GM19035 (cell line): ENCODE results near the gene TK2.
"Not testable (repeated sequence)": the region's sequence is repeated elsewhere in the genome, so short reads cannot be mapped to it uniquely, and the experiment has no call there.

Source experiments
- ATAC-seq: cut with Tn5 transposase; IDR thresholded peaks from one replicate; pipeline ENCODE4 v1.9.1; 2021; ENCODE audit not compliant: unreplicated experiment

Gene TK2

GRCh38 chr16:66574081-66574480 is 24.2 kb upstream of the TK2 start:
- no peak for ATAC-seq

- no peak for ATAC-seq
Measured at GRCh38 chr16:66572356-66572755, 22.4 kb upstream of the TK2 start.

GRCh38 chr16:66569827-66570405 is 20.0 kb upstream of the TK2 start:
- ATAC-seq = no peak

GRCh38 chr16:66569131-66569530 is 19.2 kb upstream of the TK2 start:
- ATAC-seq = no peak

GRCh38 chr16:66568355-66568754 is 18.4 kb upstream of the TK2 start:
- ATAC-seq = no peak

- not testable (repeated sequence) for ATAC-seq
Measured at GRCh38 chr16:66567270-66567669, 17.3 kb upstream of the TK2 start.

- no peak for ATAC-seq
Measured at GRCh38 chr16:66566051-66566901, 16.4 kb upstream of the TK2 start, which contains the start of gene CMTM1. Gene CMTM1 (plus strand): TSS chr16:66566439. CDS start chr16:66566514, 75 bp downstream.

- no peak for ATAC-seq
Measured at GRCh38 chr16:66563574-66564334, 13.8 kb upstream of the TK2 start.

GRCh38 chr16:66562986-66563385 is 13.1 kb upstream of the TK2 start:
- ATAC-seq = no peak

GRCh38 chr16:66562409-66562808 is 12.5 kb upstream of the TK2 start:
- no peak for ATAC-seq

GRCh38 chr16:66561381-66562080 is 11.6 kb upstream of the TK2 start:
- no peak for ATAC-seq

- ATAC-seq = no peak
Measured at GRCh38 chr16:66560107-66560506, 10.2 kb upstream of the TK2 start.

GRCh38 chr16:66554495-66554894 is 4.6 kb upstream of the TK2 start:
- ATAC-seq = no peak

- ATAC-seq = no peak
Measured at GRCh38 chr16:66554021-66554420, 4.1 kb upstream of the TK2 start.

GRCh38 chr16:66553223-66553622 is 3.3 kb upstream of the TK2 start:
- ATAC-seq = no peak

GRCh38 chr16:66552286-66553177 is 2.6 kb upstream of the TK2 start, which contains the start of gene CKLF:
Gene CKLF (plus strand): TSS chr16:66552576. CDS start chr16:66552716, 140 bp downstream.
- peak; percentile 74 for ATAC-seq

GRCh38 chr16:66551788-66552285 is 1.9 kb upstream of the TK2 start:
- peak; percentile 18 for ATAC-seq

GRCh38 chr16:66551348-66551759 is 1.4 kb upstream of the TK2 start:
- no peak for ATAC-seq

- ATAC-seq = no peak
Measured at GRCh38 chr16:66548868-66549267, 1.1 kb downstream of the TK2 start.

- ATAC-seq = no peak
Measured at GRCh38 chr16:66548068-66548467, 1.9 kb downstream of the TK2 start.
